Measurements from ENCODE around the gene KRTAP10-2. TPM values are rescaled to one million over a fixed set of nuclear protein-coding genes. Genes with fewer than 3 reads are reported as not detected.
"Not testable (repeated sequence)": the region's sequence is repeated elsewhere in the genome, so short reads cannot be mapped to it uniquely, and the experiment has no call there.

Gene KRTAP10-2
- total RNA-seq, 1 donor from 2014 or later: not detected

DNA sequence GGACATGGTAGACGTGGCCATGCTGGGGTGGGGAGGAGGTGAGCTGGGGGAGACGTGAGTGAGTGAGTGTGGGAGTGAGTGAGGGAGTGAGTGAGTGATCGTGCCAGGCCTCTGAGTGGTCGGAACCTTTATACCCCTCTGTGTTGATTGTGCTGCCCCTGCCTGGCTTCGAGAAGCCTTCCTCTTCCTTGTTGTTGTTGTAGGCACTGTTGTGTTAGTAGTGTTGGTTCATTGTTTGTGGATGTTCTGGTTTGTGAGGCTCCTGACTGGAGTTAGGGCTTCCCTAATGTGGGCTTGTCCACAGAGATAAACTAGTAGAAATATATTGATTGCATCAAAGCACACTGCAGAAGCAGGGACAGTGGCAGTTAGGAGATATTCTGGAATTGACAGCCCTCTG lies 7.4 kb upstream of the KRTAP10-2 start, which contains the start of gene KRTAP10-3:
Gene KRTAP10-3 (minus strand): TSS at position 101 of the 400 bp plus-strand sequence. CDS start 80 bp downstream, at position 21.
- H3K4me1 Mint-ChIP-seq (ENCODE audit: unreplicated experiment): no peaks in the 10 kb centered on the region
- no peak within 1 kb of the TSS for H3K4me3 Mint-ChIP-seq (ENCODE audit: unreplicated experiment)
- H3K36me3 Mint-ChIP-seq (ENCODE audit: unreplicated experiment): no peaks in the 10 kb centered on the region
- no peak for DNase-seq (ENCODE audit: extremely low spot score, unreplicated experiment)
- peaks cover 8% of the 10 kb centered on the region for H3K9me3 Mint-ChIP-seq (ENCODE audit: unreplicated experiment)
- peaks cover 67% of the 10 kb centered on the region for H3K27me3 Mint-ChIP-seq (ENCODE audit: unreplicated experiment)
- no peak within 1 kb of the TSS for H3K27ac Mint-ChIP-seq (ENCODE audit: unreplicated experiment)
- TF ChIP-seq, protein P1, sequence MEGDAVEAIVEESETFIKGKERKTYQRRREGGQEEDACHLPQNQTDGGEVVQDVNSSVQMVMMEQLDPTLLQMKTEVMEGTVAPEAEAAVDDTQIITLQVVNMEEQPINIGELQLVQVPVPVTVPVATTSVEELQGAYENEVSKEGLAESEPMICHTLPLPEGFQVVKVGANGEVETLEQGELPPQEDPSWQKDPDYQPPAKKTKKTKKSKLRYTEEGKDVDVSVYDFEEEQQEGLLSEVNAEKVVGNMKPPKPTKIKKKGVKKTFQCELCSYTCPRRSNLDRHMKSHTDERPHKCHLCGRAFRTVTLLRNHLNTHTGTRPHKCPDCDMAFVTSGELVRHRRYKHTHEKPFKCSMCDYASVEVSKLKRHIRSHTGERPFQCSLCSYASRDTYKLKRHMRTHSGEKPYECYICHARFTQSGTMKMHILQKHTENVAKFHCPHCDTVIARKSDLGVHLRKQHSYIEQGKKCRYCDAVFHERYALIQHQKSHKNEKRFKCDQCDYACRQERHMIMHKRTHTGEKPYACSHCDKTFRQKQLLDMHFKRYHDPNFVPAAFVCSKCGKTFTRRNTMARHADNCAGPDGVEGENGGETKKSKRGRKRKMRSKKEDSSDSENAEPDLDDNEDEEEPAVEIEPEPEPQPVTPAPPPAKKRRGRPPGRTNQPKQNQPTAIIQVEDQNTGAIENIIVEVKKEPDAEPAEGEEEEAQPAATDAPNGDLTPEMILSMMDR (IDR thresholded peaks at IDR 0.05): no peak

DNA sequence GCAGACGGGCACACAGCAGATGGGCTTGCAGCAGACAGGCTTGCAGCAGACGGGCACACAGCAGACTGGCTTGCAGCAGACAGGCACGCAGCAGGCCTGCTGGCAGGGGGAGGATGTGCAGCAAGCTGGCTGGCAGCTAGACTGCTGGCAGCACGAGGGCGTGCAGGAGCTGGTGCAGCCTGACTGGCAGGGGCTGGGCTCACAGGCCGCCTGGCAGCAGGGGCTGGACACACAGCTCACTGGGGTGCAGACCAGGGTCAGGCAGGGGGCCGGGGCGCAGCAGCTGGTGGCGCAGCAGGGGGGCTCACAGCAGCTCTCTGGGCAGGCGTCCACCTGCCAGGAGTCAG lies 7.0 kb upstream of the KRTAP10-2 start:
- H3K4me1 Mint-ChIP-seq (ENCODE audit: unreplicated experiment): not testable (repeated sequence)

DNA sequence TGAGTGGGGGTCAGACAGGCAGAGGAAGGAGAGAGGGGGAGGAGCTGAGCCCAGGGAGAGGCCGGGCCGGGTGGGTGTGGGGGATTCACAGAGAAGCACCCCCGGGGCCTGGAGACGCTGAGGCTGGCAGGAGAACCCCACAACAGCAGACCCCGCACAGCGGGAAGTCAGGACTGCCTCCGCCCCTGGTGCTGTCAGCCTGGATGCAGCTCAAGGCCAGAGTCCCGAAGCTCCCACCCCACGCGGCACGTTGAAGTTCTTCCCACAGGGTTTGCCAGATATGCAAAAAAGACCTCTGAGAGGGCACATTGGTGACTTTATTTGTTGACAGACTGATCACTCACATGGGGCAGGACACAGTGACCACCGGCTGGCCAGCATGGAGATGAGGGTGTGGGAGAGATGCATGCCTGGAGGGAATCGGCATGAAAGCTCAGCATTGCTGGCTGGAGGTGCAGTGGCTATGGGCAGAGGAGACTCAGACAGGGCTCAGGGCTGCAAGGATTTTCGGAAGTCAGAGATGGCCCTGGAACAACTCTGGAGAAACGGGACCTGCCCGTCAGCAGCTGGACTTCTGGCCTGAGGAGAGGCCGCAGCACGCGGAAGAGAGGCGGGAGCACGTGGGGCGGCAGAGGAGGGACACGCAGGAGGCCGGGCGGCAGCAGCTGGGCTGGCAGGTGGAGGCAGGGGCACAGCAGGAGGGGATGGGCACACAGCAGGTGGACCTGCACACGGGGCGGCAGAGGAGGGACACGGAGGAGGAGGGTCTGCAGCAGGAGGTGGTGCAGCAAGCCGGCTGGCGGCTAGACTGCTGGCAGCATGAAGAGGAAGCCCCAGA lies 6.4 kb upstream of the KRTAP10-2 start:
- Mint-ChIP-seq H3K36me3 (ENCODE audit: unreplicated experiment) (no peaks in the 10 kb centered on the region), H3K27me3 (ENCODE audit: unreplicated experiment) (peaks cover 73% of the 10 kb centered on the region), H3K4me3 (ENCODE audit: unreplicated experiment) (no peak overlapping the region), H3K27ac (ENCODE audit: unreplicated experiment) (no peak overlapping the region), H3K4me1 (ENCODE audit: unreplicated experiment) (no peaks in the 10 kb centered on the region), H3K9me3 (ENCODE audit: unreplicated experiment) (peaks cover 8% of the 10 kb centered on the region)
- peak; percentile 83 for DNase-seq (ENCODE audit: extremely low spot score, unreplicated experiment)
- TF ChIP-seq, protein P1 (IDR thresholded peaks at IDR 0.05): no peak

More for the DNA sequence above, 7.0 kb upstream of the KRTAP10-2 start:
- H3K27ac Mint-ChIP-seq (ENCODE audit: unreplicated experiment); H3K36me3 Mint-ChIP-seq (ENCODE audit: unreplicated experiment); H3K9me3 Mint-ChIP-seq (ENCODE audit: unreplicated experiment); H3K4me3 Mint-ChIP-seq (ENCODE audit: unreplicated experiment); DNase-seq (ENCODE audit: extremely low spot score, unreplicated experiment): not testable (repeated sequence)
- H3K27me3 Mint-ChIP-seq (ENCODE audit: unreplicated experiment): peaks cover 69% of the 10 kb centered on the region

DNA sequence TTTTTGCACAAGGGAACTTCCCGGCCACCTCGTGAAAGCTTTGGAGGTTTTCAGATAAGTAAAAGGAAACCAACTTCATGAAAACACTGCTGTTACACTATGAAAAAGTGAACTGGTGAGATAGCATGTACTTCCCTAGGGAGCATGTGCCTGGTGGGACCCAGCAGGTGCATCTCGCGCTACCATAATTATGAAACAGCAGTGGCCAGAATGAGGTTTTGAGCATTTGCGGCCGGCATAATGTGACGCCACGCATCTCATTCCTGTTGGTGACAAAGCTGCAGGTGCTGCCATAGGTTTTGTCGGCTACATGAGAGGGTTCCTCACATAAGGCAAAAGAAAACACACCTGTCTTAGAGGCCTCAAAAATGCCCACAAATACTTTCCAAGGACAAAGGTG lies 5.6 kb upstream of the KRTAP10-2 start:
- no peak overlapping the region for H3K4me3 Mint-ChIP-seq (ENCODE audit: unreplicated experiment)
- no peak overlapping the region for H3K27ac Mint-ChIP-seq (ENCODE audit: unreplicated experiment)
- no peak for DNase-seq (ENCODE audit: extremely low spot score, unreplicated experiment)
- no peaks in the 10 kb centered on the region for H3K4me1 Mint-ChIP-seq (ENCODE audit: unreplicated experiment)
- H3K9me3 Mint-ChIP-seq (ENCODE audit: unreplicated experiment): peaks cover 5% of the 10 kb centered on the region
- no peaks in the 10 kb centered on the region for H3K36me3 Mint-ChIP-seq (ENCODE audit: unreplicated experiment)
- TF ChIP-seq, protein P1 (IDR thresholded peaks at IDR 0.05): no peak
- peaks cover 68% of the 10 kb centered on the region for H3K27me3 Mint-ChIP-seq (ENCODE audit: unreplicated experiment)

DNA sequence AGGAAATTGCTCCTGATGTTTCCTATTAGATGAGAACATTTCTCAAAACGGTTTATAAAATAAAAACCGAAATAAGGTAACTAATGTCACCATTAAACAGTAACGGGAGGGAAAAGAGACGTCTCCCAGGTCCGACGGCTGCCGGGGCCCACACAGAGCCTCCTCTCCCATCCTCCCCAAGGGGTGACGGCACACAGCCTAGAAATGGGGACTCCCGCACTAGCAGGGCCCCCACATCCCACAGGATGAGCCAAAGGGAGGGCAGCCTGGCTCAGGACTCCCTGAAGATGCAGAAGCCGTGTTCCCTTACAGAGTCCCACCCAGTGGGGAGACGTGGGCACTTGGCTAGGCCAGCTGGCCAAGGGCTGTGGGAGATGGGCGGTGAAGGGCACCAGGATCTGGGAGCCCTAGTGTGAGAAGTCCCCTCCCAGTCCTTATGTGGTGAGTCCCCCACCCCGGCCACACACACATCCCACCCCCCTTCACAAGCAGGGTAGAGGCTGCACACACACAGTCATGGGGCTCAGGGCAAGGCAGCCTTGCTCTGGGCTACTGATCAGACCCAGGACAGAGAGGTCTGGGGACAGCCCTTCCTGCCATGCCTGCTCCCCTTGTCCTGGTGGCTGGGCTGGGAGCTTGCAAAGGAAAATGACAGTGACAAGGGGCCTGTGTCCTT lies 4.0 kb upstream of the KRTAP10-2 start:
- no peak overlapping the region for H3K27ac Mint-ChIP-seq (ENCODE audit: unreplicated experiment)
- H3K4me1 Mint-ChIP-seq (ENCODE audit: unreplicated experiment): no peaks in the 10 kb centered on the region
- H3K36me3 Mint-ChIP-seq (ENCODE audit: unreplicated experiment): no peaks in the 10 kb centered on the region
- DNase-seq (ENCODE audit: extremely low spot score, unreplicated experiment): peak; percentile 84
- H3K27me3 Mint-ChIP-seq (ENCODE audit: unreplicated experiment): peaks cover 54% of the 10 kb centered on the region
- H3K9me3 Mint-ChIP-seq (ENCODE audit: unreplicated experiment): no peaks in the 10 kb centered on the region
- TF ChIP-seq, protein P1 (IDR thresholded peaks at IDR 0.05): no peak
- H3K4me3 Mint-ChIP-seq (ENCODE audit: unreplicated experiment): no peak overlapping the region
